ENCODE data around the gene GIN1.
A peak's percentile ranks its signal among the peaks of the same experiment; 100 is the strongest.

Gene GIN1

DNA sequence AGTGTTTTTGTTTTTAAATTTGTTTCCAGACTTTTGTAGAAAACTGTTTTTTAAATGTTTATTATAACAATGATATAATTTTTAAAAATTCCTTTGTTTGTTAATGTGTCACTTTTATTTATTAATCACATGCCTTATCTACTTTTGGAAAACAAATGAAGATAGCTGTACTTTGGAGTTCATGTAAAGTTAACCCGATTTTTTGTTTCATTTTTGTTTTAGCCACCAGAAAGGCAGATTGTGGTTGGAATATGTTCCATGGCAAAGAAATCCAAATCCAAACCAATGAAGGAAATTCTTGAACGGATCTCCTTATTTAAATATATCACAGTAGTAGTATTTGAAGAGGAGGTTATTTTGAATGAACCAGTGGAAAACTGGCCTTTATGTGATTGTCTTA lies 13.3 kb upstream of the GIN1 start:
- DNase-seq (ENCODE audit: insufficient read length, low spot score), result no peak
- no peak for FAIRE-seq
- no peak for TF ChIP-seq SPI1 (IDR thresholded peaks at IDR 0.05; ENCODE audit: low read depth, low read length)
- TF ChIP-seq POLR2A (IDR thresholded peaks at IDR 0.05; ENCODE audit: low read depth, low read length), result no peak
- no peak for TF ChIP-seq POU2F2 (IDR thresholded peaks at IDR 0.05; ENCODE audit: low read depth, low read length)
- no peak for TF ChIP-seq POLR2AphosphoS5 (IDR thresholded peaks at IDR 0.05; ENCODE audit: low read depth, low read length)
- no peak for TF ChIP-seq TAF1 (IDR thresholded peaks at IDR 0.05; ENCODE audit: low read depth, low read length)
- no peak for TF ChIP-seq PAX5 (IDR thresholded peaks at IDR 0.05; ENCODE audit: insufficient read depth, low read length, severe bottlenecking)

DNA sequence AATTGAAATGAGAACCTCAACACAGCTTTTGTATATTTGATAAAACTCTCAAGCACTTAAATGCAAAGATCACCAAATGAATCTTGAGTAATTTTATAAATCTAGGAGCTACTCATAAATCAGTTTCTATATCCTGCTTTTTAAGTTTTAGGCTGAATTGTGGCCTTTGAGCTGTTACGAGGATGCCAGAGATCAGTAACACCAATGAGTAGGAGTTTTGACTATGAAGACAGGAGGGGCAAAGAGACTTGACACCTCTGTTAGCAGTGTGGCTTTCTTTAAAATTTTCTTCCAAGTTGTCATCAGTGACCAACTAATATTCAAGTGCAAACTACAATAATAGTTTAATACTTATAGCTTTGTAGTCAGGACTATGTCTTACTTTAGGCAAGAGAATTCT lies 12.7 kb upstream of the GIN1 start:
- no peak for DNase-seq (ENCODE audit: insufficient read length, low spot score)
- FAIRE-seq, result no peak
- TF ChIP-seq TAF1 (IDR thresholded peaks at IDR 0.05; ENCODE audit: low read depth, low read length) (no peak), POLR2AphosphoS5 (IDR thresholded peaks at IDR 0.05; ENCODE audit: low read depth, low read length) (no peak), PAX5 (IDR thresholded peaks at IDR 0.05; ENCODE audit: insufficient read depth, low read length, severe bottlenecking) (no peak), POLR2A (IDR thresholded peaks at IDR 0.05; ENCODE audit: low read depth, low read length) (no peak), POU2F2 (IDR thresholded peaks at IDR 0.05; ENCODE audit: low read depth, low read length) (no peak), SPI1 (IDR thresholded peaks at IDR 0.05; ENCODE audit: low read depth, low read length) (no peak)

DNA sequence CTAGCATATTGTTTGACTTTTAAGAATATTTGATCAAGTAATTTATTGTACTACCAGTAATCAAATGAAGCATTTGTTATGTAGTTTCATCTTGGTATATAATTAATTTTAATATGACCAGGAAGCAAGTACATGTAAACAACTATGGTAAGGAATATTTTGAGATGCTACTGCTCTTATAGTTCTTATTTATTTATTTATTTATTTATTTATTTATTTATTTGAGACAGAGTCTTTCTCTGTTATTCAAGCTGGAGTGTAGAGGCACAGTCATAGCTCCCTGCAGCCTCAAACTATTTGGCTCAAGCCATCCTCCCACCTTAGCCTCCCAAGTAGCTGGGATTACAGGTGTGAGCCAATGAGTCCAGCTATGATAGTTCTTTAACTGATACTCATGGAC lies 8.3 kb upstream of the GIN1 start:
- no peak for TF ChIP-seq POU2F2 (IDR thresholded peaks at IDR 0.05; ENCODE audit: low read depth, low read length)
- TF ChIP-seq PAX5 (IDR thresholded peaks at IDR 0.05; ENCODE audit: insufficient read depth, low read length, severe bottlenecking), result no peak
- no peak for TF ChIP-seq POLR2AphosphoS5 (IDR thresholded peaks at IDR 0.05; ENCODE audit: low read depth, low read length)
- TF ChIP-seq SPI1 (IDR thresholded peaks at IDR 0.05; ENCODE audit: low read depth, low read length), result no peak
- no peak for TF ChIP-seq TAF1 (IDR thresholded peaks at IDR 0.05; ENCODE audit: low read depth, low read length)
- TF ChIP-seq POLR2A (IDR thresholded peaks at IDR 0.05; ENCODE audit: low read depth, low read length), result no peak
- FAIRE-seq, result no peak
- no peak for DNase-seq (ENCODE audit: insufficient read length, low spot score)

DNA sequence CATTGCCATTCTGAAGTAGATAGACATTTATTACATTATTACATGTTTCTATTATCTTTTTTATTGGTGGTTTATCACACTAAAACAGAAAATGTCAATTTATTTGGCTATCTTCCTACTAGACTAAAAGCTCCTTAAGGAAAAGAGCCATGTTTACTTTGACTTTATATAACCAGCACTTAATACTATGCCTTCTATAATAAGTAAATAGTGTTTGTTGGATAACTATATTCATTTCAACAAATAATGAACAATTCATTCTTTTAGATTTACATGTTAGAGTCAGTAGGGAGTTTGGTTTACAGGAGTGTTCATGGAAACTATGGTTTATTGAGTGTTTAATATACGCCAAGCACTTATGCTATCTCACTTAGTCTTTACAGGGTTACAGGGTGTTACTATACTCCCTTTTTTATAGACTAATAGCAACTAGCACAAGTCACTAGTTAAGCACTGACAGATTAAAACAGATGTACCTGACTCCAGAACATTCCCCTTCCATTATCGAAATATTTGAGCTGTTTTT lies 7.4 kb upstream of the GIN1 start:
- DNase-seq (ENCODE audit: insufficient read length, low spot score), result no peak
- FAIRE-seq, result peak; percentile 9
- TF ChIP-seq POU2F2 (IDR thresholded peaks at IDR 0.05; ENCODE audit: low read depth, low read length) (no peak), SPI1 (IDR thresholded peaks at IDR 0.05; ENCODE audit: low read depth, low read length) (no peak), PAX5 (IDR thresholded peaks at IDR 0.05; ENCODE audit: insufficient read depth, low read length, severe bottlenecking) (no peak), POLR2AphosphoS5 (IDR thresholded peaks at IDR 0.05; ENCODE audit: low read depth, low read length) (no peak), TAF1 (IDR thresholded peaks at IDR 0.05; ENCODE audit: low read depth, low read length) (no peak), POLR2A (IDR thresholded peaks at IDR 0.05; ENCODE audit: low read depth, low read length) (no peak)

DNA sequence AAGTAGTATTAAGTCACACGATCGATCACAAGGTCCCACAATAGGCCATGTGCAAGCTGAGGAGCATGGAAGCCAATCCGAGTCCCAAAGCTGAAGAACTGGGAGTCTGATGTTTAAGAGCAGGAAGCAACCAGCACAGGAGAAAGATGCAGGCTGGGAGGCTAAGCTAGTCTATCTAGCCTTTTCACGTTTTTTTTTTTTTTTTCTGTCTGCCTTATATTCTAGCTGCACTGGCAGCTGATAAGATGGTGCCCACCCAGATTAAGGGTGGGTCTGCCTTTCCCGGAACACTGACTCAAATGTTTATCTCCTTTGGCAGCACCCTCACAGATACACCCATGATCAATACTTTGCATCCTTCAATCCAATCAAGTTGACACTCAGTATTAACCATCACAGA lies 6.6 kb upstream of the GIN1 start:
- DNase-seq (ENCODE audit: insufficient read length, low spot score) (no peak), FAIRE-seq (peak; percentile 23)
- no peak for TF ChIP-seq PAX5 (IDR thresholded peaks at IDR 0.05; ENCODE audit: insufficient read depth, low read length, severe bottlenecking)

DNA sequence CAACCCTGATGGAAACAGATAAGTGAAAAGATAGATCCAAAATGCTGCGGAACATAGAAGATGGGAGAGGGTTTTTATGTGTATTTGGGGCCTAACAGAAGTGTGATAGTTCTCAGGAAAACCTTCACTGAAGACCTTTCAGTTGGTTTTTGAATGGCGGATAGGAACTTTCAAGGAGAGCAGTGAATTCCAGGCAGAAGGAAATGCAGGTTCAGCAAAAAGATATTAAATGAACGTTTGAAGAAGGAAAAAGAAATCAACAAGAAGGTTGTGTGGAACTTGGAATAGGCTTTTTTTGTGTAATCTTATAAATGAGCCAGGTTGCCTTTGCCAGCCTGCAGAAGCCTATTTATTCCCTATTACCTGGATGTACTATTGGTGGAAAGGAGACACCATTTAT lies 2.3 kb upstream of the GIN1 start:
- DNase-seq (ENCODE audit: insufficient read length, low spot score), result no peak

DNA sequence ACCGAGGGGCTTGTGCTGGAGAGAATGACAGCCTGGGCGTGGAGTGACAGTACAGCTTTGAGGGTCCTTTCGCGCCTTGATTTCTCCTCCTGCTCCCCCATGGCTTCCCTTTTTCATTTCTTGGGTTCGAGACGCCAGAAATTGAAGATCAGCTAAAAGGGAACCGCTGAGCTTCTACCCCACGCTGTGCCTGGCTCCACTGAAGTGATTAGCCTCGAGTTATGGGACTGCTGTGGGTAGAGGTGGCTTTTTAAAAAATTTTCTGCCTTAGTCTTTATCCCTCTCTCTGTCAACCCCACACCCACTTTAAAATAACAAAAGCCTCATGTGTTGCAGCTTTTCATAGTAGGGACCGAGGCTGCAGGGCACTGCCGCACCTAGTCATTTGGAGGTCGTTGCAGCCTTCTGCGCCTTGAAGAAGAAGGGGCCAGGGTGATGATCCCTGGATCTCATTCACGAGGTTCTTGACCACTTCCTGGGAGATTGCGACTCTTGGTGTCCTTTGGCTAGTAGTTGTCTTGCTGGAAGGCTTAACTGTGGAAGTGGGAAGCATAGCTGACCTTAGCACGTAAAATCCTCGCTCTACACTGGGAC lies 766 bp upstream of the GIN1 start:
- FAIRE-seq (peak; percentile 13), DNase-seq (ENCODE audit: insufficient read length, low spot score) (no peak)
- TF ChIP-seq TAF1 (IDR thresholded peaks at IDR 0.05; ENCODE audit: low read depth, low read length) (no peak), POU2F2 (IDR thresholded peaks at IDR 0.05; ENCODE audit: low read depth, low read length) (no peak), SPI1 (IDR thresholded peaks at IDR 0.05; ENCODE audit: low read depth, low read length) (peak; percentile 21; the same call in 1 of the 2 replicates), PAX5 (IDR thresholded peaks at IDR 0.05; ENCODE audit: insufficient read depth, low read length, severe bottlenecking) (no peak), POLR2A (IDR thresholded peaks at IDR 0.05; ENCODE audit: low read depth, low read length) (no peak), POLR2AphosphoS5 (IDR thresholded peaks at IDR 0.05; ENCODE audit: low read depth, low read length) (no peak)

More for the DNA sequence above, 2.3 kb upstream of the GIN1 start:
- TF ChIP-seq PAX5 (IDR thresholded peaks at IDR 0.05; ENCODE audit: insufficient read depth, low read length, severe bottlenecking) (no peak), POLR2A (IDR thresholded peaks at IDR 0.05; ENCODE audit: low read depth, low read length) (no peak)
- no peak for FAIRE-seq

DNA sequence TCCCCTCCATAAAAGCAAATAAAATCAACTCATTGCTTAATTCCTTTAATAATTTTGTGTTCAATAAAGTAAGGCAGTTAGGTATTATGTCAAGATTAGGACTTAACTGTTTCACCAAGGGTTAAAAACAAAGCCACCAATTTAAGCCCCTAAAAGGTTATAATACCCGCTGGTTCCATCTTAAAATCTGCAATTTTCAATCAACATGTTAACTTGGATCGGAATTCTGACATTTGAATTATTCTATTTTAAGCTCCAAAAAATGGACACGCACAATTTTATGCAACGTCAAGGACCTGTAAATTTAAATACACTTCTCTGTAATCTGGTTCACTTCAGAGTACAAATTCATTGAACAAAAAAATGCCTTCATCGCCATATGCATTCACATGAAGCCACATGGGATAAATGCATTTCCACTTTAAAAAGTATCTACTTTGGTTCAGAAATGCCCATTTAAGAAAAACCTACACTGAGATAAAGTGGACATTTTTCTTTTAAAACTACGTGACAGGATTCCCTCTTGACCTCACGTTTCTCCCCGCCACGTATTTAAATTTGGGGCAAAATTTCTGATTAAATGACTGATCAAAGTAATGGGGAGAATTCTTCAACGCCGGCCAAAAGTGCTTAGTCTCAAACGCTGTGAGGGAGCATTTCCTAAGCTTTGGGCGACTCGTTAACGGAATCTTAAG lies 721 bp downstream of the GIN1 start:
- FAIRE-seq (peak; percentile 31), DNase-seq (ENCODE audit: insufficient read length, low spot score) (no peak)
- no peak for TF ChIP-seq PAX5 (IDR thresholded peaks at IDR 0.05; ENCODE audit: insufficient read depth, low read length, severe bottlenecking)
- TF ChIP-seq POU2F2 (IDR thresholded peaks at IDR 0.05; ENCODE audit: low read depth, low read length), result no peak; the same call in 1 of the 2 replicates
- TF ChIP-seq TAF1 (IDR thresholded peaks at IDR 0.05; ENCODE audit: low read depth, low read length), result no peak
- no peak; the same call in 1 of the 2 replicates for TF ChIP-seq POLR2AphosphoS5 (IDR thresholded peaks at IDR 0.05; ENCODE audit: low read depth, low read length)
- TF ChIP-seq POLR2A (IDR thresholded peaks at IDR 0.05; ENCODE audit: low read depth, low read length), result no peak
- TF ChIP-seq SPI1 (IDR thresholded peaks at IDR 0.05; ENCODE audit: low read depth, low read length), result no peak

DNA sequence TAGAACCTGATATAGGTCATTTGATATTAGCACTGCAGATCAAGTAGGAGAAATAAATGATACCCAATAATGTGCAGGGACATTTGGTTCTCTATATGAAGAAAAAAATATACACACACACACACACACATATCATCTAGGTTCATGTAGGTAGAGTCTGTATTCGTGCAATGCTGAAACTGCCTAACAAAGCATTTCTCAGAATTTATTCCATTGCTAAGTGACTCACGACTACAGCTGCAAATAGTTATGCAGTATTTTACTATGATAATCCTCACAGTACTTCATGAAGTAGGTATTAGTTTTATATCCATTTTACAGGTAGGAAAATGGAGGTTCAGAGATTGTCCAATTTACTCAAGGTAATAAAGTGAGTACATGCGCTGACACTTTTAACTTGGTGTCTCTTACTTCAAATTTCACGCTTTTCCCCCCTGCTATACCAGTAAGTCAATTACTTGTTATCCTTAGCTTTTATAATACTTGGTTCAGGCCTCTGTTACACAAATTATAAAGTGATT lies 2.4 kb downstream of the GIN1 start:
- no peak for TF ChIP-seq POU2F2 (IDR thresholded peaks at IDR 0.05; ENCODE audit: low read depth, low read length)
- no peak for TF ChIP-seq SPI1 (IDR thresholded peaks at IDR 0.05; ENCODE audit: low read depth, low read length)
- TF ChIP-seq PAX5 (IDR thresholded peaks at IDR 0.05; ENCODE audit: insufficient read depth, low read length, severe bottlenecking), result no peak
- TF ChIP-seq POLR2A (IDR thresholded peaks at IDR 0.05; ENCODE audit: low read depth, low read length), result no peak
- TF ChIP-seq POLR2AphosphoS5 (IDR thresholded peaks at IDR 0.05; ENCODE audit: low read depth, low read length), result no peak
- TF ChIP-seq TAF1 (IDR thresholded peaks at IDR 0.05; ENCODE audit: low read depth, low read length), result no peak
- no peak for DNase-seq (ENCODE audit: insufficient read length, low spot score)
- FAIRE-seq, result no peak
